ENCODE results near the gene KLHL13.

The KLHL13 gene

DNA sequence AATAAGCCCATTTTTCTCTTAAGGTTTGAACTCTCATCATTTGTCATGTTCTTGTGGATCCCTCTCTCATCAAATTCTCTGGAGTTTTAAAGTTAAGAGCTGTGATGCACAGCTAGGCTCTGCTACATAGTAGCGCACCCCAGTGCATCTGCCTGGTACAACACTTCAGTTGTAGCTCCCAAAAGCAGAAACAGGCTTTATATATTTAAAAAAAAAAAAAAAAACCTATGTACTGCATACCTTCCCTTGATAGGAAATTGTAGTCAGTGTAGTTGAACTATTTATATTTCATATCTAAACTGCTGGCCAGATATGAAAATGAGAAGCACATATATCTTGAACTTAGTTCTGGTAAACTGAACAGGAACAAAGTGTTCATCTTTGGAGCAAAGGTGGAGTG is 131.4 kb downstream of the KLHL13 start:
- Histone ChIP-seq H3K9me3 (ENCODE audit: control insufficient read depth, insufficient read depth, low read length) (no peaks in the 10 kb centered on the region), H3K4me1 (ENCODE audit: control insufficient read depth, low read length) (no peaks in the 10 kb centered on the region), H3K9me2 (replicated peaks; ENCODE audit: control insufficient read depth, low read length) (no peaks in the 10 kb centered on the region), H3F3A (ENCODE audit: control insufficient read depth, insufficient read depth) (no peaks in the 10 kb centered on the region), H3K79me2 (ENCODE audit: control insufficient read depth, low read length) (no peaks in the 10 kb centered on the region), H4K20me1 (ENCODE audit: control insufficient read depth, insufficient read depth, low read depth, low read length) (no peaks in the 10 kb centered on the region), H3K27ac (ENCODE audit: low read depth, low read length) (no peak overlapping the region), H3K4me3 (ENCODE audit: low read length) (no peak overlapping the region), H3K27me3 (ENCODE audit: control insufficient read depth, low read length) (no peaks in the 10 kb centered on the region; the same call in 1 of the 2 replicates), H3K4me2 (ENCODE audit: low read length) (no peak overlapping the region), H3K36me3 (ENCODE audit: control insufficient read depth, low read length) (no peaks in the 10 kb centered on the region)
- TF ChIP-seq, protein P1, sequence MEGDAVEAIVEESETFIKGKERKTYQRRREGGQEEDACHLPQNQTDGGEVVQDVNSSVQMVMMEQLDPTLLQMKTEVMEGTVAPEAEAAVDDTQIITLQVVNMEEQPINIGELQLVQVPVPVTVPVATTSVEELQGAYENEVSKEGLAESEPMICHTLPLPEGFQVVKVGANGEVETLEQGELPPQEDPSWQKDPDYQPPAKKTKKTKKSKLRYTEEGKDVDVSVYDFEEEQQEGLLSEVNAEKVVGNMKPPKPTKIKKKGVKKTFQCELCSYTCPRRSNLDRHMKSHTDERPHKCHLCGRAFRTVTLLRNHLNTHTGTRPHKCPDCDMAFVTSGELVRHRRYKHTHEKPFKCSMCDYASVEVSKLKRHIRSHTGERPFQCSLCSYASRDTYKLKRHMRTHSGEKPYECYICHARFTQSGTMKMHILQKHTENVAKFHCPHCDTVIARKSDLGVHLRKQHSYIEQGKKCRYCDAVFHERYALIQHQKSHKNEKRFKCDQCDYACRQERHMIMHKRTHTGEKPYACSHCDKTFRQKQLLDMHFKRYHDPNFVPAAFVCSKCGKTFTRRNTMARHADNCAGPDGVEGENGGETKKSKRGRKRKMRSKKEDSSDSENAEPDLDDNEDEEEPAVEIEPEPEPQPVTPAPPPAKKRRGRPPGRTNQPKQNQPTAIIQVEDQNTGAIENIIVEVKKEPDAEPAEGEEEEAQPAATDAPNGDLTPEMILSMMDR (IDR thresholded peaks at IDR 0.05; ENCODE audit: low read depth, low read length, poor library complexity, severe bottlenecking): no peak
- TF ChIP-seq EZH2phosphoT487 (IDR thresholded peaks at IDR 0.05; ENCODE audit: borderline replicate concordance, low read length): no peak

GRCh38 chrX:117982694-117983392 is 133.8 kb downstream of the KLHL13 start:
- no peak overlapping the region for H3K4me3 ChIP-seq (ENCODE audit: low read length)
- no peaks in the 10 kb centered on the region for H3K9me3 ChIP-seq (ENCODE audit: control insufficient read depth, insufficient read depth, low read length)
- TF ChIP-seq, protein P1 (IDR thresholded peaks at IDR 0.05; ENCODE audit: low read depth, low read length, poor library complexity, severe bottlenecking): no peak
- no peak for TF ChIP-seq EZH2phosphoT487 (IDR thresholded peaks at IDR 0.05; ENCODE audit: borderline replicate concordance, low read length)
- H3F3A ChIP-seq (ENCODE audit: control insufficient read depth, insufficient read depth): no peaks in the 10 kb centered on the region
- no peaks in the 10 kb centered on the region for H3K79me2 ChIP-seq (ENCODE audit: control insufficient read depth, low read length)
- no peaks in the 10 kb centered on the region for H3K36me3 ChIP-seq (ENCODE audit: control insufficient read depth, low read length)
- H3K27me3 ChIP-seq (ENCODE audit: control insufficient read depth, low read length): no peaks in the 10 kb centered on the region; the same call in 1 of the 2 replicates
- no peaks in the 10 kb centered on the region for H4K20me1 ChIP-seq (ENCODE audit: control insufficient read depth, insufficient read depth, low read depth, low read length)
- no peak overlapping the region for H3K4me2 ChIP-seq (ENCODE audit: low read length)
- H3K27ac ChIP-seq (ENCODE audit: low read depth, low read length): no peak overlapping the region
- no peaks in the 10 kb centered on the region for H3K4me1 ChIP-seq (ENCODE audit: control insufficient read depth, low read length)
- H3K9me2 ChIP-seq (replicated peaks; ENCODE audit: control insufficient read depth, low read length): no peaks in the 10 kb centered on the region

DNA sequence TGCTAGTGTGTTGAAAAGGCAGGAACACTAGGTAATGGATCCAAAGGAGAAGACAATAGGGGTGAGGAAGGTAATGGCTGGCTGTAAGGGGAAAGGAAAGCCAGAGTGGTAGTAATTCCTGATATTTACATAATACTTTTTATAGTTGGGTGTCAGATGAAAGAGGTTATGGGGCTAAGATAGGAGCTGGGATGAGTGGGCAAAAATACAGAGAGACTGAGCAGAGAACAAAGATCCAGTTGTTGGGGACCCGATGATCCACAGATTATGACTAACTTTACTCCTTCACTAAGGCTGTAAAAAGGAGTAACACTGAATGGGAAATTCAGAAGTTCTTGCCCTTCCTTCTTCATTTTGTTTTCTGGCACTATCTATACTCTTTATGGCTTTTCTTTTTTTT is 138.2 kb downstream of the KLHL13 start:
- Histone ChIP-seq H3K9me2 (replicated peaks; ENCODE audit: control insufficient read depth, low read length) (no peaks in the 10 kb centered on the region), H3K4me2 (ENCODE audit: low read length) (no peak overlapping the region), H4K20me1 (ENCODE audit: control insufficient read depth, insufficient read depth, low read depth, low read length) (no peaks in the 10 kb centered on the region), H3K36me3 (ENCODE audit: control insufficient read depth, low read length) (no peaks in the 10 kb centered on the region), H3F3A (ENCODE audit: control insufficient read depth, insufficient read depth) (no peaks in the 10 kb centered on the region), H3K27ac (ENCODE audit: low read depth, low read length) (no peak overlapping the region), H3K9me3 (ENCODE audit: control insufficient read depth, insufficient read depth, low read length) (no peaks in the 10 kb centered on the region), H3K4me1 (ENCODE audit: control insufficient read depth, low read length) (no peaks in the 10 kb centered on the region), H3K4me3 (ENCODE audit: low read length) (no peak overlapping the region), H3K27me3 (ENCODE audit: control insufficient read depth, low read length) (no peaks in the 10 kb centered on the region), H3K79me2 (ENCODE audit: control insufficient read depth, low read length) (no peaks in the 10 kb centered on the region)
- TF ChIP-seq, protein P1 (IDR thresholded peaks at IDR 0.05; ENCODE audit: low read depth, low read length, poor library complexity, severe bottlenecking): no peak
- TF ChIP-seq EZH2phosphoT487 (IDR thresholded peaks at IDR 0.05; ENCODE audit: borderline replicate concordance, low read length): no peak

All from DOHH2 (cell line).